ENCODE data around the gene CACNG4. TPM values are rescaled to one million over a fixed set of nuclear protein-coding genes. Genes with fewer than 3 reads are reported as not detected.

Gene CACNG4
- total and polyA plus RNA-seq, 2 experiments from 2014 or later: 1.6 to 4.1 TPM

DNA sequence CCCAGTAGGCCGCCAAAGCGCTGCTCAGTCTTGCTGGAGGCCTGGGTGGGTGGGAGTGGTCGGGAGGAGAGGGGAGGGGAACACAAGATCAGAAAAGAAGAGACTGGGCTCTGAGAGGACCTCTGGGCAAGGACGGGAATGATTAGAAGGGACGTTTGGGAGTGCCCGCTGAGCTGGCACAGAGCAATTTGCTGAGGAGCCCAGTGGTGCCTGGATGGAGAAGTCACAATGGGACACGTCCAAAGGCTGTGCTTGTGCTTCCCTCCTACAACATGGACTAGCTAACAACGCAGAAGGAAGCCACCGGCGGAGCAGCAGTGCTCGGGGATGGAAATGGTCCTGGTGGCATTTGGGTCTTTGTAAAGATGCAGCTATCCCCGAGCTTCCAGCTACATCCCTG is 45.6 kb upstream of the CACNG4 start (continued):
- TF ChIP-seq REST (IDR thresholded peaks at IDR 0.05; ENCODE audit: unreplicated experiment) (no peak), ZNF331 (CRISPR knock-in tag; IDR thresholded peaks at IDR 0.05; ENCODE audit: low read depth) (no peak), STAT1 (IDR thresholded peaks at IDR 0.05; ENCODE audit: unreplicated experiment) (no peak)
- TF ChIP-seq, protein P1, sequence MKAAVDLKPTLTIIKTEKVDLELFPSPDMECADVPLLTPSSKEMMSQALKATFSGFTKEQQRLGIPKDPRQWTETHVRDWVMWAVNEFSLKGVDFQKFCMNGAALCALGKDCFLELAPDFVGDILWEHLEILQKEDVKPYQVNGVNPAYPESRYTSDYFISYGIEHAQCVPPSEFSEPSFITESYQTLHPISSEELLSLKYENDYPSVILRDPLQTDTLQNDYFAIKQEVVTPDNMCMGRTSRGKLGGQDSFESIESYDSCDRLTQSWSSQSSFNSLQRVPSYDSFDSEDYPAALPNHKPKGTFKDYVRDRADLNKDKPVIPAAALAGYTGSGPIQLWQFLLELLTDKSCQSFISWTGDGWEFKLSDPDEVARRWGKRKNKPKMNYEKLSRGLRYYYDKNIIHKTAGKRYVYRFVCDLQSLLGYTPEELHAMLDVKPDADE (IDR thresholded peaks at IDR 0.05): no peak

- Histone ChIP-seq H3K27ac (ENCODE audit: low read depth) (no peak overlapping the region), H3K4me3 (no peak overlapping the region)
- TF ChIP-seq ZNF114 (CRISPR knock-in tag; IDR thresholded peaks at IDR 0.05) (no peak), STAT1 (IDR thresholded peaks at IDR 0.05; ENCODE audit: unreplicated experiment) (no peak), NANOG (IDR thresholded peaks at IDR 0.05; ENCODE audit: borderline replicate concordance) (no peak), REST (IDR thresholded peaks at IDR 0.05; ENCODE audit: unreplicated experiment) (no peak), CREB1 (CRISPR knock-in tag; IDR thresholded peaks at IDR 0.05; ENCODE audit: low read depth) (no peak), POLR2AphosphoS5 (IDR thresholded peaks at IDR 0.05; ENCODE audit: low read depth) (no peak)
- TF ChIP-seq, protein P2, sequence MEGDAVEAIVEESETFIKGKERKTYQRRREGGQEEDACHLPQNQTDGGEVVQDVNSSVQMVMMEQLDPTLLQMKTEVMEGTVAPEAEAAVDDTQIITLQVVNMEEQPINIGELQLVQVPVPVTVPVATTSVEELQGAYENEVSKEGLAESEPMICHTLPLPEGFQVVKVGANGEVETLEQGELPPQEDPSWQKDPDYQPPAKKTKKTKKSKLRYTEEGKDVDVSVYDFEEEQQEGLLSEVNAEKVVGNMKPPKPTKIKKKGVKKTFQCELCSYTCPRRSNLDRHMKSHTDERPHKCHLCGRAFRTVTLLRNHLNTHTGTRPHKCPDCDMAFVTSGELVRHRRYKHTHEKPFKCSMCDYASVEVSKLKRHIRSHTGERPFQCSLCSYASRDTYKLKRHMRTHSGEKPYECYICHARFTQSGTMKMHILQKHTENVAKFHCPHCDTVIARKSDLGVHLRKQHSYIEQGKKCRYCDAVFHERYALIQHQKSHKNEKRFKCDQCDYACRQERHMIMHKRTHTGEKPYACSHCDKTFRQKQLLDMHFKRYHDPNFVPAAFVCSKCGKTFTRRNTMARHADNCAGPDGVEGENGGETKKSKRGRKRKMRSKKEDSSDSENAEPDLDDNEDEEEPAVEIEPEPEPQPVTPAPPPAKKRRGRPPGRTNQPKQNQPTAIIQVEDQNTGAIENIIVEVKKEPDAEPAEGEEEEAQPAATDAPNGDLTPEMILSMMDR (conservative IDR thresholded peaks at IDR 0.05; ENCODE audit: low read depth in 2 of 2): no peak
These were observed 44.1 kb upstream of the CACNG4 start for GRCh38 chr17:66920435-66920834.

More at GRCh38 chr17:66920435-66920834, 44.1 kb upstream of the CACNG4 start:
- Mint-ChIP-seq H3K27me3 (ENCODE audit: insufficient read depth, low read depth, poor library complexity) (peaks cover 5% of the 10 kb centered on the region), H3K36me3 (ENCODE audit: low read depth) (no peaks in the 10 kb centered on the region), H3K9me3 (peaks cover 6% of the 10 kb centered on the region; the same call in 2 of the 3 replicates), H3K4me3 (no peak overlapping the region), H3K27ac (no peak overlapping the region), H3K4me1 (no peaks in the 10 kb centered on the region; the same call in 2 of the 3 replicates)
- DNase-seq (ENCODE audit: low spot score): no peak
- no peaks in the 10 kb centered on the region for H4K20me1 ChIP-seq (replicated peaks; ENCODE audit: insufficient read depth)
- H3K4me1 ChIP-seq (ENCODE audit: insufficient read depth): no peaks in the 10 kb centered on the region
- no peaks in the 10 kb centered on the region for H3K36me3 ChIP-seq (ENCODE audit: insufficient read depth)
- no peaks in the 10 kb centered on the region for H3K9me2 ChIP-seq (ENCODE audit: insufficient read depth)
- H3F3A ChIP-seq (replicated peaks; ENCODE audit: low read depth): no peaks in the 10 kb centered on the region
- ATAC-seq: no peak
- H2AFZ ChIP-seq: no peak overlapping the region
- no peaks in the 10 kb centered on the region for H3K79me2 ChIP-seq (replicated peaks; ENCODE audit: insufficient read depth)
- no peaks in the 10 kb centered on the region for H3K27me3 ChIP-seq (ENCODE audit: insufficient read depth)
- H3K4me2 ChIP-seq: no peak overlapping the region

All from GM23338 (cell line).